PC-3 (cell line): ENCODE data around the gene SEMA3A. TPM values are rescaled to one million over a fixed set of nuclear protein-coding genes. Genes with fewer than 3 reads are reported as not detected.

Experiments
- ATAC-seq: fragments of 200-7000 bp; cut with Tn5 transposase; 2 replicates; pipeline ENCODE4 v1.9.1; 2020; ENCODE audit warnings: mild to moderate bottlenecking, moderate library complexity
- BruUV-seq: library from RNA; stranded (reverse); fragments of 400-500 nt; replicated peaks from 2 replicates; lab custom pipeline; 2021; lab: Mats Ljungman, UMichigan
- CTCF ChIA-PET: fragments of 300-600 bp; sonication (Branson Sonifier 250); formaldehyde crosslinking; loops from one replicate; lab custom pipeline; 2022; ENCODE audit warnings: antibody characterized with exemption; lab: Charles Lee
- POLR2A ChIA-PET: fragments of 300-600 bp; sonication (Branson Sonifier 250); formaldehyde crosslinking; loops from one replicate; lab custom pipeline; 2022; ENCODE audit warnings: antibody characterized with exemption; ENCODE audit not compliant: unreplicated experiment; lab: Charles Lee
- DNase-seq: peaks from one replicate; pipeline ENCODE4 v3.0.0-alpha.2; 2015
- H2AFZ ChIP-seq: fragments of 300-600 bp; sonication (generic); 2 replicates; pipeline ENCODE4 v1.6.0; 2016; ENCODE audit warnings: antibody characterized with exemption, low read length
- H3F3A ChIP-seq: fragments of 300-600 bp; sonication (generic); one replicate; pipeline ENCODE4 v1.6.0; 2017; ENCODE audit warnings: antibody characterized with exemption, low read length, control low read depth, mild to moderate bottlenecking; ENCODE audit not compliant: unreplicated experiment
- H3K27ac ChIP-seq: fragments of 300-600 bp; sonication (generic); 2 replicates; pipeline ENCODE4 v1.5.1; 2016; ENCODE audit warnings: mild to moderate bottlenecking, low read length
- H3K27me3 ChIP-seq: fragments of 300-600 bp; sonication (generic); 2 replicates; pipeline ENCODE4 v1.6.1; 2016; ENCODE audit warnings: low read length, mixed read lengths
- H3K36me3 ChIP-seq: fragments of 300-600 bp; sonication (generic); 2 replicates; pipeline ENCODE4 v1.6.1; 2016; ENCODE audit warnings: low read depth, mixed run types, low read length, mixed read lengths
- H3K4me1 ChIP-seq: fragments of 300-600 bp; sonication (generic); 2 replicates; pipeline ENCODE4 v1.5.1; 2016; ENCODE audit warnings: low read length; ENCODE audit not compliant: insufficient read depth
- H3K4me2 ChIP-seq: fragments of 300-600 bp; sonication (generic); 2 replicates; pipeline ENCODE4 v1.6.0; 2016; ENCODE audit warnings: low read length
- H3K4me3 ChIP-seq: fragments of 300-600 bp; sonication (generic); 2 replicates; pipeline ENCODE4 v1.5.1; 2016; ENCODE audit warnings: mild to moderate bottlenecking, low read length, mixed read lengths
- H3K79me2 ChIP-seq: fragments of 300-600 bp; sonication (generic); 2 replicates; pipeline ENCODE4 v1.6.1; 2017; ENCODE audit warnings: low read length, mixed read lengths
- H3K9ac ChIP-seq: fragments of 300-600 bp; sonication (generic); 2 replicates; pipeline ENCODE4 v1.6.0; 2016; ENCODE audit warnings: mild to moderate bottlenecking, low read length
- H3K9me2 ChIP-seq: fragments of 300-600 bp; sonication (generic); replicated peaks from 2 replicates; pipeline ENCODE4 v1.6.1; 2016; ENCODE audit warnings: mixed run types, low read length, mixed read lengths
- H3K9me3 ChIP-seq: fragments of 300-600 bp; sonication (generic); 2 replicates; pipeline ENCODE4 v1.6.1; 2016; ENCODE audit warnings: low read length, mixed read lengths
- H4K20me1 ChIP-seq: fragments of 300-600 bp; sonication (generic); 2 replicates; pipeline ENCODE4 v1.6.1; 2016; ENCODE audit warnings: low read length, mixed read lengths
- CTCF ChIP-seq: fragments of 300-600 bp; sonication (generic); conservative IDR thresholded peaks from 2 replicates; pipeline ENCODE4 v1.5.1; 2017; ENCODE audit warnings: antibody characterized with exemption, low read depth, mild to moderate bottlenecking, low read length
- EZH2 ChIP-seq: fragments of 300-600 bp; sonication (generic); IDR thresholded peaks from one replicate; pipeline ENCODE4 v1.6.1; 2017; ENCODE audit warnings: antibody characterized with exemption, mild to moderate bottlenecking, low read length; ENCODE audit not compliant: unreplicated experiment
- EZH2phosphoT487 ChIP-seq: fragments of 300-600 bp; sonication (generic); IDR thresholded peaks from 2 replicates; pipeline ENCODE4 v1.6.1; 2018; ENCODE audit warnings: mild to moderate bottlenecking, antibody characterized with exemption, low read length, borderline replicate concordance
- intact Hi-C: fragments of 100-400 bp; cut with micrococcal nuclease; formaldehyde crosslinking; loops from 2 replicates; pipeline ENCODE4 v1.9.0; 2023
- total RNA-seq: library from RNA; depleted of rRNA; stranded (reverse); fragments of >200 nt; gene quantifications from 2 replicates; pipeline ENCODE4 v1.2.3, GENCODE V29; 2014

Gene SEMA3A
- total RNA-seq, 1 experiment from 2014 or later, result 16.9 TPM

- H3K4me2 ChIP-seq, result no peak overlapping the region
- peak; percentile 64 for ATAC-seq
- H3K4me1 ChIP-seq, result peaks cover 10% of the 10 kb centered on the region
- no peaks in the 10 kb centered on the region for H4K20me1 ChIP-seq
- H3K79me2 ChIP-seq, result no peaks in the 10 kb centered on the region
- ChIA-PET CTCF (no interaction called here), POLR2A (no interaction called here)
- peak; percentile 55 for DNase-seq
- H2AFZ ChIP-seq, result no peak overlapping the region
- H3K9me2 ChIP-seq, result no peaks in the 10 kb centered on the region
- intact Hi-C loops, result no loop called here
- H3K36me3 ChIP-seq, result 0 out of 2 replicates have a peak, but pooled peaks cover 8% of the 10 kb centered on the region
- H3K27ac ChIP-seq, result peak overlapping the region; percentile 38; the same call in 1 of the 2 replicates
- no peak overlapping the region for H3K4me3 ChIP-seq
- H3K9me3 ChIP-seq, result no peaks in the 10 kb centered on the region
- no peaks in the 10 kb centered on the region for H3F3A ChIP-seq
- H3K9ac ChIP-seq, result no peak overlapping the region
- TF ChIP-seq CTCF (no peak), EZH2 (no peak), EZH2phosphoT487 (no peak)
- H3K27me3 ChIP-seq, result no peaks in the 10 kb centered on the region
- BruUV-seq, result no TSS peak
These were observed 197.7 kb downstream of the SEMA3A start for GRCh38 chr7:83996879-83997278.

- Histone ChIP-seq H3K36me3 (no peaks in the 10 kb centered on the region), H3K4me2 (no peak overlapping the region), H3K4me1 (no peaks in the 10 kb centered on the region), H2AFZ (no peak overlapping the region), H3K27me3 (no peaks in the 10 kb centered on the region), H3K4me3 (no peak overlapping the region), H3K27ac (no peak overlapping the region), H3K9ac (no peak overlapping the region), H3F3A (no peaks in the 10 kb centered on the region), H3K79me2 (no peaks in the 10 kb centered on the region), H4K20me1 (no peaks in the 10 kb centered on the region), H3K9me3 (no peaks in the 10 kb centered on the region), H3K9me2 (no peaks in the 10 kb centered on the region)
- TF ChIP-seq EZH2phosphoT487, result no peak
- TF ChIP-seq CTCF, result no peak
- no peak for TF ChIP-seq EZH2
- CTCF ChIA-PET, result interaction anchor here (0.6 kb wide), 1 partner anchor 175 kb away, joined by 3 read pairs; no protein-coding TSS in a partner anchor
- DNase-seq (no peak), ATAC-seq (no peak)
- POLR2A ChIA-PET, result no interaction called here
- BruUV-seq, result no TSS peak
- intact Hi-C loops, result no loop called here
These were observed 206.8 kb downstream of the SEMA3A start for GRCh38 chr7:83987764-83988163.

GRCh38 chr7:83985821-83986220 lies 208.8 kb downstream of the SEMA3A start:
- no peak for TF ChIP-seq EZH2phosphoT487
- no peak for TF ChIP-seq EZH2
- no peak for TF ChIP-seq CTCF
- DNase-seq (no peak), ATAC-seq (no peak)
- Histone ChIP-seq H3K9me3 (no peaks in the 10 kb centered on the region), H3K9me2 (no peaks in the 10 kb centered on the region), H4K20me1 (no peaks in the 10 kb centered on the region), H3K4me3 (no peak overlapping the region), H3K4me1 (no peaks in the 10 kb centered on the region), H3K9ac (no peak overlapping the region), H3K4me2 (no peak overlapping the region), H3F3A (no peaks in the 10 kb centered on the region), H3K27ac (no peak overlapping the region), H3K79me2 (no peaks in the 10 kb centered on the region), H2AFZ (no peak overlapping the region), H3K27me3 (no peaks in the 10 kb centered on the region), H3K36me3 (no peaks in the 10 kb centered on the region)
- no TSS peak for BruUV-seq
- ChIA-PET CTCF (no interaction called here), POLR2A (interaction anchor here (0.6 kb wide), 1 partner anchor 133 kb away, joined by 3 read pairs; no protein-coding TSS in a partner anchor)
- intact Hi-C loops, result no loop called here
